ENCODE data around the gene TMSB15C. TPM values are rescaled to one million over a fixed set of nuclear protein-coding genes. Genes with fewer than 3 reads are reported as not detected.
"Not testable (repeated sequence)": the region's sequence is repeated elsewhere in the genome, so short reads cannot be mapped to it uniquely, and the experiment has no call there.

Gene TMSB15C
- polyA plus RNA-seq (2012; rRNA removed), result 2.9 and 4.4 TPM in 2 replicates
- 2.8 and 3.1 TPM in 2 replicates for polyA plus RNA-seq (2012; cell fraction: cytosol; rRNA removed)
- 5.2 and 8.3 TPM in 2 replicates for polyA plus RNA-seq (2012; cell fraction: nucleus; rRNA removed)

DNA sequence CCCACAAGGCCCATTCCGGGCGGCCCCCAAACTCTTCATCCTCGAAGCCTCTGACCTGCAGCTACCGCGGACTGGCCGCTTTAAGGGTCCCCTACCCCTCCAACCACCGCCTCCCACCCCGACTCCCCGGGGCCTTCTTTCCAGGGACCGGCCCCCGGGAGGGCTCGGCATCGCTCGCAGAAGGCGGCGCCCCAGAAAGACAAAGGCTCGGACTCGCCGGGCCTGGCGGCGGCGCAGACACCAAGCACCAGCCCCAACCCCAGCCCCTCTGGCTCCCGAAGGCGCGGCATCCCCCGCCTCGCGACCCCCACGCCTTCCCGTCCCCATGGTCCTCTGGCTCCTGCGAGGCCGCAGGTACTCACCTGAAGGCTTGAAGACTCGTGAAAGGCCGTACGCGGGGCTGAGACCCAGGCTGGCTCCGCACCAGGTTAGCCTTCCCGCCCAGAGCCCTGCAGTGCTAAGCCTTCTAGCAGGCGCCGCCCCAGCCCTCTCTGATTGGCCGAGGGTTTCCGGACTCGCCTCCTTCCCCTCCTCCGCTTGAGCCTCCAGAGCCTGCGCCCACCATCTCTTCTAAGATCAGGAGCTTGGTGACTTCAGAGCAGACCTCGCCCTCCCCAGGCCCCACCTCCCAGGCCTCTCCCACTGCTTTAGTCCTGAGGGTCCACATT, at the start of gene TMSB15C:
TMSB15C (minus strand) TSS at position 459 of the 668 bp plus-strand sequence.
- whole genome bisulfite sequencing (ENCODE audit: low lambda C conversion rate), result no CpG with 5 or more reads among the region's 46 CpGs
- H3K4me2 ChIP-seq; CTCF ChIA-PET; H3K36me3 ChIP-seq (replicated peaks in 1 of 2; ENCODE audit: control insufficient read depth in 1 of 2, insufficient read depth in 2 of 2, low read length in 1 of 2); POLR2A ChIA-PET; H3K9ac ChIP-seq; H4K20me1 ChIP-seq (ENCODE audit: insufficient read depth); H3K27me3 ChIP-seq (ENCODE audit: insufficient read depth); H3K9me2 ChIP-seq; H3F3A ChIP-seq (replicated peaks; ENCODE audit: insufficient read depth); H3K9me3 ChIP-seq; H3K27ac ChIP-seq (ENCODE audit: low read depth in 2 of 2, low read length in 1 of 2); H3K4me1 ChIP-seq (ENCODE audit: control insufficient read depth in 1 of 2, insufficient read depth in 2 of 2, low read depth in 1 of 2, low read length in 1 of 2); H3K4me3 ChIP-seq (ENCODE audit: low read depth in 2 of 2, low read length in 1 of 2); DNase-seq; H3K79me2 ChIP-seq (ENCODE audit: insufficient read depth); H2AFZ ChIP-seq (ENCODE audit: low read depth): not testable (repeated sequence)

DNA sequence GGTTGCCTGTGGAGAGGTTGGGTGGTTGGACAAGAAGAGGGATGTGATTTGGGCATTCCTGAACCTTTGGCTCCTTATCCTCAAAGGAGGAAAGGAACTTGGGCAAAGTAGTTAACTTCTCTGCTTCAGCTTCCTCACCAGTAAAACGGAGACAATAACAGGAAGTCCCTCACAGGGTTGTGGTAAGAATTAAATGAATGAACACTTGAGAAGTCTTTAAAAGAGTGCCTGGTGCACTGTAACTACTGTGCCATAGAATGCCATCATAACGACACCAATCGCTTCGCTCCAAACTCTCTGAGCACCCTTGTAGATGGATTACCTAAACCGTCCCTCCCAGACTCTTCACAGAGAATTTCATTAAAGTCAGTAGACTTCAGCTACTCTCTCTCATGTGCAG, 46.8 kb upstream of the TMSB15C start:
- ChIA-PET CTCF (interaction anchor here (0.8 to 1.1 kb wide), 2 partner anchors 10 to 14 kb away, joined by 4 read pairs; no protein-coding TSS in a partner anchor), POLR2A (no interaction called here)
- Histone ChIP-seq H3K36me3 (replicated peaks in 1 of 2; ENCODE audit: control insufficient read depth in 1 of 2, insufficient read depth in 2 of 2, low read length in 1 of 2) (peaks cover 0 to 5% of the 10 kb centered on the region in 2 experiments), H3K9me3 (no peaks in the 10 kb centered on the region), H2AFZ (ENCODE audit: low read depth) (no peak overlapping the region), H3K4me2 (no peak overlapping the region), H3K9ac (no peak overlapping the region), H3K79me2 (ENCODE audit: insufficient read depth) (no peaks in the 10 kb centered on the region), H3K27ac (ENCODE audit: low read depth in 2 of 2, low read length in 1 of 2) (no peak overlapping the region), H3K9me2 (no peaks in the 10 kb centered on the region), H3F3A (replicated peaks; ENCODE audit: insufficient read depth) (no peaks in the 10 kb centered on the region), H3K27me3 (ENCODE audit: insufficient read depth) (no peaks in the 10 kb centered on the region), H4K20me1 (ENCODE audit: insufficient read depth) (no peaks in the 10 kb centered on the region), H3K4me3 (ENCODE audit: low read depth in 2 of 2, low read length in 1 of 2) (no peak overlapping the region), H3K4me1 (ENCODE audit: control insufficient read depth in 1 of 2, insufficient read depth in 2 of 2, low read depth in 1 of 2, low read length in 1 of 2) (no peaks in the 10 kb centered on the region)
- WGBS (ENCODE audit: low lambda C conversion rate), result 67% methylated on average over 5 of the region's 5 CpGs
- TF ChIP-seq FOXM1 (IDR thresholded peaks at IDR 0.05; ENCODE audit: low read depth) (no peak), CHD2 (IDR thresholded peaks at IDR 0.05; ENCODE audit: low read length, partially characterized antibody) (no peak), GABPA (IDR thresholded peaks at IDR 0.05; ENCODE audit: low read depth) (no peak), CTCF (IDR thresholded peaks at IDR 0.05) (no peak), POLR2AphosphoS5 (IDR thresholded peaks at IDR 0.05; ENCODE audit: low read depth, low read length) (no peak)
- TF ChIP-seq, protein P1, sequence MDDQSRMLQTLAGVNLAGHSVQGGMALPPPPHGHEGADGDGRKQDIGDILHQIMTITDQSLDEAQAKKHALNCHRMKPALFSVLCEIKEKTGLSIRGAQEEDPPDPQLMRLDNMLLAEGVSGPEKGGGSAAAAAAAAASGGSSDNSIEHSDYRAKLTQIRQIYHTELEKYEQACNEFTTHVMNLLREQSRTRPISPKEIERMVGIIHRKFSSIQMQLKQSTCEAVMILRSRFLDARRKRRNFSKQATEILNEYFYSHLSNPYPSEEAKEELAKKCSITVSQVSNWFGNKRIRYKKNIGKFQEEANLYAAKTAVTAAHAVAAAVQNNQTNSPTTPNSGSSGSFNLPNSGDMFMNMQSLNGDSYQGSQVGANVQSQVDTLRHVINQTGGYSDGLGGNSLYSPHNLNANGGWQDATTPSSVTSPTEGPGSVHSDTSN (IDR thresholded peaks at IDR 0.05), result no peak
- DNase-seq, result no peak

GRCh38 chrX:104118765-104119164, 42.7 kb upstream of the TMSB15C start:
- 47% methylated on average over 1 of the region's 1 CpG for WGBS (ENCODE audit: low lambda C conversion rate)
- no peaks in the 10 kb centered on the region for H3K9me3 ChIP-seq
- H3K9ac ChIP-seq, result no peak overlapping the region
- H4K20me1 ChIP-seq (ENCODE audit: insufficient read depth), result no peaks in the 10 kb centered on the region
- H3K4me3 ChIP-seq (ENCODE audit: low read depth in 2 of 2, low read length in 1 of 2), result no peak overlapping the region
- DNase-seq, result no peak
- no peaks in the 10 kb centered on the region for H3K79me2 ChIP-seq (ENCODE audit: insufficient read depth)
- peaks cover 0 to 5% of the 10 kb centered on the region in 2 experiments for H3K36me3 ChIP-seq (replicated peaks in 1 of 2; ENCODE audit: control insufficient read depth in 1 of 2, insufficient read depth in 2 of 2, low read length in 1 of 2)
- CTCF ChIA-PET, result interaction anchor here (2.1 kb wide), 1 partner anchor 17 kb away, joined by 9 read pairs; no protein-coding TSS in a partner anchor
- H3K9me2 ChIP-seq, result no peaks in the 10 kb centered on the region
- H3F3A ChIP-seq (replicated peaks; ENCODE audit: insufficient read depth), result no peaks in the 10 kb centered on the region
- no peak overlapping the region for H3K4me2 ChIP-seq
- no peak overlapping the region for H2AFZ ChIP-seq (ENCODE audit: low read depth)
- H3K27me3 ChIP-seq (ENCODE audit: insufficient read depth), result peaks cover 4% of the 10 kb centered on the region; the same call in 1 of the 2 replicates
- H3K4me1 ChIP-seq (ENCODE audit: control insufficient read depth in 1 of 2, insufficient read depth in 2 of 2, low read depth in 1 of 2, low read length in 1 of 2), result peaks cover 0 to 4% of the 10 kb centered on the region in 2 experiments; a peak in 1 of 4 replicates
- no peak overlapping the region for H3K27ac ChIP-seq (ENCODE audit: low read depth in 2 of 2, low read length in 1 of 2)
- POLR2A ChIA-PET, result no interaction called here
- TF ChIP-seq TEAD4 (IDR thresholded peaks at IDR 0.05; ENCODE audit: borderline replicate concordance, insufficient read depth) (no peak), CTCF (IDR thresholded peaks at IDR 0.05) (no peak), GABPA (IDR thresholded peaks at IDR 0.05; ENCODE audit: low read depth) (no peak), EP300 (IDR thresholded peaks at IDR 0.05; ENCODE audit: borderline replicate concordance in 1 of 2, low read depth in 1 of 2, low read length in 1 of 2) (no peak), RCOR1 (IDR thresholded peaks at IDR 0.05; ENCODE audit: low read length) (no peak), NFIC (IDR thresholded peaks at IDR 0.05; ENCODE audit: borderline replicate concordance) (no peak)
- TF ChIP-seq, protein P2, sequence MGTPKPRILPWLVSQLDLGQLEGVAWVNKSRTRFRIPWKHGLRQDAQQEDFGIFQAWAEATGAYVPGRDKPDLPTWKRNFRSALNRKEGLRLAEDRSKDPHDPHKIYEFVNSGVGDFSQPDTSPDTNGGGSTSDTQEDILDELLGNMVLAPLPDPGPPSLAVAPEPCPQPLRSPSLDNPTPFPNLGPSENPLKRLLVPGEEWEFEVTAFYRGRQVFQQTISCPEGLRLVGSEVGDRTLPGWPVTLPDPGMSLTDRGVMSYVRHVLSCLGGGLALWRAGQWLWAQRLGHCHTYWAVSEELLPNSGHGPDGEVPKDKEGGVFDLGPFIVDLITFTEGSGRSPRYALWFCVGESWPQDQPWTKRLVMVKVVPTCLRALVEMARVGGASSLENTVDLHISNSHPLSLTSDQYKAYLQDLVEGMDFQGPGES (IDR thresholded peaks at IDR 0.05; ENCODE audit: low read depth, low read length), result no peak
- TF ChIP-seq, protein P3, sequence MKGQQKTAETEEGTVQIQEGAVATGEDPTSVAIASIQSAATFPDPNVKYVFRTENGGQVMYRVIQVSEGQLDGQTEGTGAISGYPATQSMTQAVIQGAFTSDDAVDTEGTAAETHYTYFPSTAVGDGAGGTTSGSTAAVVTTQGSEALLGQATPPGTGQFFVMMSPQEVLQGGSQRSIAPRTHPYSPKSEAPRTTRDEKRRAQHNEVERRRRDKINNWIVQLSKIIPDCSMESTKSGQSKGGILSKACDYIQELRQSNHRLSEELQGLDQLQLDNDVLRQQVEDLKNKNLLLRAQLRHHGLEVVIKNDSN (IDR thresholded peaks at IDR 0.05; ENCODE audit: borderline replicate concordance, low read depth), result no peak

Measured in SK-N-SH (cell line).